Measurements from ENCODE around the gene CAMTA1. TPM values are rescaled to one million over a fixed set of nuclear protein-coding genes. Genes with fewer than 3 reads are reported as not detected.

CAMTA1 gene
- total RNA-seq, 1 experiment from 2014 or later, result 69.5 TPM

GRCh38 chr1:7290971-7291970 lies 506.0 kb downstream of the CAMTA1 start:
- no peaks in the 10 kb centered on the region for H3K9me2 ChIP-seq (ENCODE audit: insufficient read depth)
- no peaks in the 10 kb centered on the region for H4K20me1 ChIP-seq (ENCODE audit: insufficient read depth)
- BruUV-seq (replicated peaks), result no TSS peak
- H3K4me1 ChIP-seq (ENCODE audit: control insufficient read depth in 1 of 2, insufficient read depth in 2 of 2, low read length in 2 of 2), result peaks cover 9 to 15% of the 10 kb centered on the region in 2 experiments; a peak in 3 of 4 replicates
- no peak overlapping the region for H2AFZ ChIP-seq (ENCODE audit: low read depth, low read length, poor library complexity, severe bottlenecking)
- H3K27me3 ChIP-seq (ENCODE audit: insufficient read depth, low read length), result no peaks in the 10 kb centered on the region
- intact Hi-C loops (cut with micrococcal nuclease), result no loop called here
- no peaks in the 10 kb centered on the region for H3K36me3 ChIP-seq (ENCODE audit: control insufficient read depth in 1 of 2, insufficient read depth in 2 of 2, low read length in 2 of 2)
- ChIA-PET CTCF (no interaction called here), POLR2A (interaction anchor here (1.0 kb wide), 1 partner anchor 8 kb away, joined by 3 read pairs; no protein-coding TSS in a partner anchor), RAD21 (ENCODE audit: low non-redundant PET in 1 of 2, low total read pairs in 2 of 2, uncharacterized antibody in 2 of 2, unreplicated experiment in 2 of 2) (no interaction called here)
- TF ChIP-seq ZBTB33 (IDR thresholded peaks at IDR 0.05; ENCODE audit: extremely low read depth, insufficient replicate concordance, low read length), result no peak
- TF ChIP-seq SIN3A (IDR thresholded peaks at IDR 0.05; ENCODE audit: low read depth), result no peak
- TF ChIP-seq JUND (IDR thresholded peaks at IDR 0.05), result no peak
- TF ChIP-seq, protein P1, sequence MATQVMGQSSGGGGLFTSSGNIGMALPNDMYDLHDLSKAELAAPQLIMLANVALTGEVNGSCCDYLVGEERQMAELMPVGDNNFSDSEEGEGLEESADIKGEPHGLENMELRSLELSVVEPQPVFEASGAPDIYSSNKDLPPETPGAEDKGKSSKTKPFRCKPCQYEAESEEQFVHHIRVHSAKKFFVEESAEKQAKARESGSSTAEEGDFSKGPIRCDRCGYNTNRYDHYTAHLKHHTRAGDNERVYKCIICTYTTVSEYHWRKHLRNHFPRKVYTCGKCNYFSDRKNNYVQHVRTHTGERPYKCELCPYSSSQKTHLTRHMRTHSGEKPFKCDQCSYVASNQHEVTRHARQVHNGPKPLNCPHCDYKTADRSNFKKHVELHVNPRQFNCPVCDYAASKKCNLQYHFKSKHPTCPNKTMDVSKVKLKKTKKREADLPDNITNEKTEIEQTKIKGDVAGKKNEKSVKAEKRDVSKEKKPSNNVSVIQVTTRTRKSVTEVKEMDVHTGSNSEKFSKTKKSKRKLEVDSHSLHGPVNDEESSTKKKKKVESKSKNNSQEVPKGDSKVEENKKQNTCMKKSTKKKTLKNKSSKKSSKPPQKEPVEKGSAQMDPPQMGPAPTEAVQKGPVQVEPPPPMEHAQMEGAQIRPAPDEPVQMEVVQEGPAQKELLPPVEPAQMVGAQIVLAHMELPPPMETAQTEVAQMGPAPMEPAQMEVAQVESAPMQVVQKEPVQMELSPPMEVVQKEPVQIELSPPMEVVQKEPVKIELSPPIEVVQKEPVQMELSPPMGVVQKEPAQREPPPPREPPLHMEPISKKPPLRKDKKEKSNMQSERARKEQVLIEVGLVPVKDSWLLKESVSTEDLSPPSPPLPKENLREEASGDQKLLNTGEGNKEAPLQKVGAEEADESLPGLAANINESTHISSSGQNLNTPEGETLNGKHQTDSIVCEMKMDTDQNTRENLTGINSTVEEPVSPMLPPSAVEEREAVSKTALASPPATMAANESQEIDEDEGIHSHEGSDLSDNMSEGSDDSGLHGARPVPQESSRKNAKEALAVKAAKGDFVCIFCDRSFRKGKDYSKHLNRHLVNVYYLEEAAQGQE (IDR thresholded peaks at IDR 0.05; ENCODE audit: low read depth), result no peak
- TF ChIP-seq CEBPB (IDR thresholded peaks at IDR 0.05; ENCODE audit: low read depth), result no peak
- TF ChIP-seq, protein P2, sequence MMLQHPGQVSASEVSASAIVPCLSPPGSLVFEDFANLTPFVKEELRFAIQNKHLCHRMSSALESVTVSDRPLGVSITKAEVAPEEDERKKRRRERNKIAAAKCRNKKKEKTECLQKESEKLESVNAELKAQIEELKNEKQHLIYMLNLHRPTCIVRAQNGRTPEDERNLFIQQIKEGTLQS (IDR thresholded peaks at IDR 0.05), result no peak
- TF ChIP-seq YY1 (IDR thresholded peaks at IDR 0.05; ENCODE audit: extremely low read depth, insufficient replicate concordance, low read depth, low read length), result no peak
- TF ChIP-seq CBX3 (IDR thresholded peaks at IDR 0.05; ENCODE audit: low read depth), result no peak
- no peak for TF ChIP-seq ZFX (IDR thresholded peaks at IDR 0.05)
- TF ChIP-seq ZNF274 (IDR thresholded peaks at IDR 0.05; ENCODE audit: low read depth, low read length), result no peak
- no peak overlapping the region for H3K27ac ChIP-seq (ENCODE audit: low read depth, low read length)
- H3K9me3 ChIP-seq (ENCODE audit: control insufficient read depth in 1 of 2, insufficient read depth in 1 of 2, low read depth in 1 of 2, low read length in 2 of 2), result peaks cover 0 to 2% of the 10 kb centered on the region in 2 experiments; a peak in 1 of 4 replicates
- H3K4me2 ChIP-seq (ENCODE audit: low read length), result no peak overlapping the region
- no peak overlapping the region for H3K4me3 ChIP-seq (replicated peaks in 1 of 2; ENCODE audit: low read depth in 1 of 2, low read length in 2 of 2)
- DNase-seq (ENCODE audit: low read depth, low spot score) (no peak), ATAC-seq (no peak)
- H3K79me2 ChIP-seq (ENCODE audit: insufficient read depth, low read length), result no peaks in the 10 kb centered on the region
- H3K9ac ChIP-seq (ENCODE audit: low read length), result no peak overlapping the region

Measured in HCT116 (cell line).